MM.1S (cell line): Measurements from ENCODE around the gene IFITM1.

ENCODE experiments used
- EZH2 ChIP-seq: fragments of 300-600 bp; sonication (generic); optimal IDR thresholded peaks from 2 replicates; pipeline ENCODE3; 2017; ENCODE audit warnings: low read depth, mild to moderate bottlenecking, antibody characterized with exemption, low read length, mixed read lengths
- EZH2phosphoT487 ChIP-seq: fragments of 300-600 bp; sonication (generic); IDR thresholded peaks from 2 replicates; pipeline ENCODE4 v1.6.1; 2018; ENCODE audit warnings: antibody characterized with exemption, low read length
- TF ChIP-seq, protein P1 (sequence below): fragments of 300-600 bp; sonication (generic); IDR thresholded peaks from 2 replicates; pipeline ENCODE4 v1.5.1; 2016; ENCODE audit warnings: antibody characterized with exemption, low read length, mixed read lengths

- TF ChIP-seq, protein P1, sequence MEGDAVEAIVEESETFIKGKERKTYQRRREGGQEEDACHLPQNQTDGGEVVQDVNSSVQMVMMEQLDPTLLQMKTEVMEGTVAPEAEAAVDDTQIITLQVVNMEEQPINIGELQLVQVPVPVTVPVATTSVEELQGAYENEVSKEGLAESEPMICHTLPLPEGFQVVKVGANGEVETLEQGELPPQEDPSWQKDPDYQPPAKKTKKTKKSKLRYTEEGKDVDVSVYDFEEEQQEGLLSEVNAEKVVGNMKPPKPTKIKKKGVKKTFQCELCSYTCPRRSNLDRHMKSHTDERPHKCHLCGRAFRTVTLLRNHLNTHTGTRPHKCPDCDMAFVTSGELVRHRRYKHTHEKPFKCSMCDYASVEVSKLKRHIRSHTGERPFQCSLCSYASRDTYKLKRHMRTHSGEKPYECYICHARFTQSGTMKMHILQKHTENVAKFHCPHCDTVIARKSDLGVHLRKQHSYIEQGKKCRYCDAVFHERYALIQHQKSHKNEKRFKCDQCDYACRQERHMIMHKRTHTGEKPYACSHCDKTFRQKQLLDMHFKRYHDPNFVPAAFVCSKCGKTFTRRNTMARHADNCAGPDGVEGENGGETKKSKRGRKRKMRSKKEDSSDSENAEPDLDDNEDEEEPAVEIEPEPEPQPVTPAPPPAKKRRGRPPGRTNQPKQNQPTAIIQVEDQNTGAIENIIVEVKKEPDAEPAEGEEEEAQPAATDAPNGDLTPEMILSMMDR, result no peak
- TF ChIP-seq EZH2phosphoT487, result no peak
- no peak for TF ChIP-seq EZH2
Measured at GRCh38 chr11:297051-297585, 16.7 kb upstream of the IFITM1 start.
